Hematopoietic multipotent progenitor cell treated with erythropoietin and hydrocortisone succinate and interleukin-3 and kit ligand, for 17 days (in vitro differentiated cells): ENCODE data around the gene ABCC6.
"Not testable (repeated sequence)": the region's sequence is repeated elsewhere in the genome, so short reads cannot be mapped to it uniquely, and the experiment has no call there.

ENCODE experiments used
- DNase-seq: peaks from one replicate; pipeline ENCODE4 v3.0.0-alpha.2; 2015; ENCODE audit warnings: low spot score

The ABCC6 gene

GRCh38 chr16:16223662-16224241 is 458 bp upstream of the ABCC6 start:
- not testable (repeated sequence) for DNase-seq

- not testable (repeated sequence) for DNase-seq
These were observed 1.9 kb downstream of the ABCC6 start for GRCh38 chr16:16221382-16221781.

- DNase-seq = not testable (repeated sequence)
These were observed 2.8 kb downstream of the ABCC6 start for GRCh38 chr16:16220449-16220848.

- not testable (repeated sequence) for DNase-seq
These were observed 4.5 kb downstream of the ABCC6 start for GRCh38 chr16:16218787-16219186.

GRCh38 chr16:16218349-16218748 is 4.9 kb downstream of the ABCC6 start:
- DNase-seq = not testable (repeated sequence)

GRCh38 chr16:16213863-16214293 is 9.4 kb downstream of the ABCC6 start:
- not testable (repeated sequence) for DNase-seq

- DNase-seq = not testable (repeated sequence)
These were observed 11.9 kb downstream of the ABCC6 start for GRCh38 chr16:16211404-16211803.

- not testable (repeated sequence) for DNase-seq
These were observed 14.8 kb downstream of the ABCC6 start for GRCh38 chr16:16208461-16208860.

GRCh38 chr16:16207787-16208334 is 15.4 kb downstream of the ABCC6 start:
- DNase-seq = not testable (repeated sequence)

GRCh38 chr16:16207097-16207786 is 16.1 kb downstream of the ABCC6 start:
- not testable (repeated sequence) for DNase-seq

GRCh38 chr16:16205864-16206263 is 17.4 kb downstream of the ABCC6 start:
- not testable (repeated sequence) for DNase-seq

- DNase-seq = not testable (repeated sequence)
These were observed 18.7 kb downstream of the ABCC6 start for GRCh38 chr16:16204552-16204951.

GRCh38 chr16:16203494-16203893 is 19.8 kb downstream of the ABCC6 start:
- DNase-seq = not testable (repeated sequence)

- peak; percentile 49 for DNase-seq
These were observed 20.7 kb downstream of the ABCC6 start for GRCh38 chr16:16202400-16203143.

GRCh38 chr16:16201880-16202279 is 21.4 kb downstream of the ABCC6 start:
- DNase-seq = not testable (repeated sequence)

- not testable (repeated sequence) for DNase-seq
These were observed 22.9 kb downstream of the ABCC6 start for GRCh38 chr16:16200391-16200790.

GRCh38 chr16:16199428-16199827 is 23.9 kb downstream of the ABCC6 start:
- DNase-seq = not testable (repeated sequence)

- no peak for DNase-seq
These were observed 25.3 kb downstream of the ABCC6 start for GRCh38 chr16:16197966-16198365.

GRCh38 chr16:16197331-16197730 is 26.0 kb downstream of the ABCC6 start:
- DNase-seq = no peak

- DNase-seq = no peak
These were observed 27.2 kb downstream of the ABCC6 start for GRCh38 chr16:16196099-16196498.

GRCh38 chr16:16191493-16192167 is 31.7 kb downstream of the ABCC6 start:
- DNase-seq = no peak

- DNase-seq = not testable (repeated sequence)
These were observed 32.3 kb downstream of the ABCC6 start for GRCh38 chr16:16190966-16191365.
